ENCODE measurements around the gene LSM3. TPM values are rescaled to one million over a fixed set of nuclear protein-coding genes. Genes with fewer than 3 reads are reported as not detected.

LSM3 gene
- total RNA-seq, 6 experiments from 2014 or later: 15.5 to 21.1 (median 18.7) TPM

DNA sequence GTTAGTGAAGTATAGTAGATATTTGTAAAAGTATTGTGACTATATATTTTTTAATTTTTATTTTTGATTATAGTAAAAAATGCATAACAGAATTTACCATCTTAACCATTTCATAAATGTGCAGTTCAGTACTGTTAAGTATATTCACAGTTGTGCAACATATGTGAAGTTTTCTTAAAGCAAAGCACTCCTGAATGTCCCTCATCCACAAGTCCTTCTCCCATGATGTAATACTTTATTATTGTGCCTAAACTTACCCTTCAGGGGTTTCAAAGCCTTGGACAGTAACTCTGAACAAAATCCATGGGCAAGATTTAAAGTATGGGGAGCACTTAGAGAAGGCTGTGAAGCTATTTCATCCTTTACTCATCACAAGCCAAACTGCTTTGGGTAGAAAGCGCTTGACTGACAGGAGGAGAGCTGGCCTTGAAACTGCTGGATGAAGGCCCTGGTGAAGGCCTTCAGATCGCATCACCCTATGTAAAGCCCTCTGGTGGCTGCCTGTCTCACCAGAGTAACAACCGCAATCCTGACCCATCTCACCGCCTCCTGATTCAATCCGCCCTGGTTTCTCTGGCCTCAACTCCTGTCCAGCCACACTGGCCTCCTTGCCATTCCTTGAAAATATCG lies 28.0 kb downstream of the LSM3 start:
- Mint-ChIP-seq H3K36me3 (ENCODE audit: low read depth) (no peaks in the 10 kb centered on the region), H3K4me3 (no peak overlapping the region), H3K9me3 (no peaks in the 10 kb centered on the region), H3K27ac (no peak overlapping the region), H3K27me3 (ENCODE audit: insufficient read depth) (no peaks in the 10 kb centered on the region), H3K4me1 (ENCODE audit: low read depth) (peaks cover 75% of the 10 kb centered on the region)
- no peak for DNase-seq
- TF ChIP-seq CTCF (IDR thresholded peaks at IDR 0.05): 0 out of 2 replicates have a peak, but pooled peaks have one; percentile 15

DNA sequence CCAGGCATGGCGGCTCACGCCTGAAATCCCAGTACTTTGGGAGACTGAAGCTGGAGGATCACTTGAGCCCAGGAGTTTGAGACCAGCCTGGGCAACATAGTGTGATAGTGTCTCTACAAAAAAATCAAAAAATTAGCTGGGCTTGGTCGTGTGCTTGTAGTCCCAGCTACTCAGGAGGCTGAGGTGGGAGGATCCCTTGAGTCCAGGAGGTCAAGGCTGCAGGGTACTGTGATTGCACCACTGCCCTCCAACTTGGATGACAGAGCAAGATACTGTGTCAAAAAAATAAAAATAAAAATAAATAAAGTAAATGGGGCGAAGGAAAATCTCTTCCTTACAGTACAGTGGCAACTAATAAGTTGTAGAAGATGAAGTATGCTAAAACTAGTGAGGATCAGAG lies 29.6 kb downstream of the LSM3 start:
- Mint-ChIP-seq H3K27ac (no peak overlapping the region), H3K27me3 (ENCODE audit: insufficient read depth) (no peaks in the 10 kb centered on the region)

DNA sequence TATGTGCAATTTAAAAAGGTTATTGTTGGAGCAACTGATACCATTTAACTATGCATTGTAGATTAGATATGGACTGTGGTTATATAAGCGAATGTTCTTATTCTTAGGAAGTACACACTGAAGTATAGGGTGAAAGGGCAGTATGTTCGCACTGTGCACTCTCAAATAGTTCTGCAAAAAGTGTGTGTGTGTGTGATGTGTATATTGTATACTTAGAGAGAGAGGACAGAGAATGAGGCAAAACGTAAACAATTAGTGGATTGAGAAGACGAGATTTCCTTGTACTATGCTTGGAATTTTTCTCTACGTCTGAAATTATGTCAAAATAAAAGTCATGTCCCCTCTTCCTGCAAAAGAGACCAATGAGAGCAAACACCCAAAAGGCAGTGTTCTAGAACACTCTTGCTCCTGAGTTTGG lies 30.4 kb downstream of the LSM3 start:
- Mint-ChIP-seq H3K27ac (peak overlapping the region; percentile 79), H3K27me3 (ENCODE audit: insufficient read depth) (no peaks in the 10 kb centered on the region), H3K4me1 (ENCODE audit: low read depth) (peaks cover 72% of the 10 kb centered on the region), H3K4me3 (peak overlapping the region; percentile 20; the same call in 1 of the 2 replicates), H3K9me3 (no peaks in the 10 kb centered on the region), H3K36me3 (ENCODE audit: low read depth) (no peaks in the 10 kb centered on the region)
- no peak for TF ChIP-seq CTCF (IDR thresholded peaks at IDR 0.05)
- peak; percentile 30 for DNase-seq

More for the DNA sequence above, 29.6 kb downstream of the LSM3 start:
- H3K9me3 Mint-ChIP-seq: no peaks in the 10 kb centered on the region
- no peaks in the 10 kb centered on the region for H3K36me3 Mint-ChIP-seq (ENCODE audit: low read depth)
- H3K4me3 Mint-ChIP-seq: no peak overlapping the region
- TF ChIP-seq CTCF (IDR thresholded peaks at IDR 0.05): no peak
- DNase-seq: no peak
- peaks cover 75% of the 10 kb centered on the region for H3K4me1 Mint-ChIP-seq (ENCODE audit: low read depth)

GRCh38 chr3:14209581-14210289 lies 31.1 kb downstream of the LSM3 start:
- Mint-ChIP-seq H3K27ac (peak overlapping the region; percentile 79), H3K27me3 (ENCODE audit: insufficient read depth) (no peaks in the 10 kb centered on the region), H3K9me3 (no peaks in the 10 kb centered on the region), H3K36me3 (ENCODE audit: low read depth) (no peaks in the 10 kb centered on the region), H3K4me3 (peak overlapping the region; percentile 20; the same call in 1 of the 2 replicates), H3K4me1 (ENCODE audit: low read depth) (peaks cover 65% of the 10 kb centered on the region)
- no peak for TF ChIP-seq CTCF (IDR thresholded peaks at IDR 0.05)
- DNase-seq: no peak

DNA sequence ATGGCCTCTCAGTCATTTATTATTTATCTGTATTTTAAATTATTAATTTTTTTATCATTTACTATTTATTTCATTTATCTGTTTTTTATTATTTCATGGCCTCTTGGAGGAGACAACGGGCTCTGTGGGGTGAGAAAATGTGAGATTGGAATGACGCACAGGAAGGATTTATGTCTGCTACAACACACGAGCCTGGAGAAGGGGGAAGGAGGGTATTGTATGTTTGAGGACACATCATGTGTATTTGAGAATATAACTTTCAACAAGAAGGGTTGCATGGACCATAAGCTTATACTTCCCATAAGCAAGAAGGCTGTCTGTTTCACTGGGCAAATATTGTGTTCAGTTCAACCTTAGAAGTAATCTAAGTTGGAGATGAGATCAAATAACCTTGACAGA lies 31.7 kb downstream of the LSM3 start:
- Mint-ChIP-seq H3K36me3 (ENCODE audit: low read depth) (no peaks in the 10 kb centered on the region), H3K27ac (peak overlapping the region; percentile 79), H3K9me3 (no peaks in the 10 kb centered on the region), H3K4me3 (peak overlapping the region; percentile 8), H3K4me1 (ENCODE audit: low read depth) (peaks cover 60% of the 10 kb centered on the region), H3K27me3 (ENCODE audit: insufficient read depth) (no peaks in the 10 kb centered on the region)
- DNase-seq: no peak
- TF ChIP-seq CTCF (IDR thresholded peaks at IDR 0.05): no peak

All from HFFc6 (cell line).